Spleen (tissue), 7 donors: ENCODE measurements around the gene PPP1R9B.

ENCODE experiments used
- CTCF ChIP-seq, 11 experiments: fragments of 200-600 bp in 7 of 11; fragments of 450-650 bp in 4 of 11; sonication (generic) in 4 of 11; IDR thresholded peaks in 8 of 11; conservative IDR thresholded peaks in 3 of 11; 1 replicate in 7 of 11; 2 replicates in 4 of 11; pipeline versions ENCODE4 v1.4.0 to v1.8.0; 2016 to 2021; ENCODE audit warnings: antibody characterized with exemption in 11 of 11, inconsistent platforms in 4 of 11, mild to moderate bottlenecking in 1 of 11
- POLR2A ChIP-seq, 3 donors: fragments of 450-650 bp; IDR thresholded peaks; one replicate each; pipeline ENCODE4 v1.5.1; 2017; ENCODE audit warnings: antibody characterized with exemption in 3 of 3, mild to moderate bottlenecking in 1 of 3
- POLR2AphosphoS5 ChIP-seq, 3 donors: sonication (generic); formaldehyde crosslinking; IDR thresholded peaks; one replicate each; pipeline ENCODE4 v1.5.1; 2017; ENCODE audit warnings: antibody characterized with exemption in 3 of 3
- donor health status: DM: no; HTN: no; CAD: no; lungs with moderate emphysema.
- donor health status: DM: no; HTN: no; CAD: no.
- donor health status: DM: no; HTN: no; CAD: no.

GRCh38 chr17:50145532-50146229 is 4.8 kb downstream of the PPP1R9B start:
- no peak for TF ChIP-seq CTCF (IDR thresholded peaks at IDR 0.05 in 8 of 11, conservative IDR thresholded peaks at IDR 0.05 in 3 of 11)
- TF ChIP-seq POLR2AphosphoS5 (IDR thresholded peaks at IDR 0.05) = no peak
- no peak for TF ChIP-seq POLR2A (IDR thresholded peaks at IDR 0.05)
